ENCODE results near the gene MYRIP. TPM values are rescaled to one million over a fixed set of nuclear protein-coding genes. Genes with fewer than 3 reads are reported as not detected.

Gene MYRIP
- total RNA-seq, 1 experiment from 2014 or later = 0.44 TPM

DNA sequence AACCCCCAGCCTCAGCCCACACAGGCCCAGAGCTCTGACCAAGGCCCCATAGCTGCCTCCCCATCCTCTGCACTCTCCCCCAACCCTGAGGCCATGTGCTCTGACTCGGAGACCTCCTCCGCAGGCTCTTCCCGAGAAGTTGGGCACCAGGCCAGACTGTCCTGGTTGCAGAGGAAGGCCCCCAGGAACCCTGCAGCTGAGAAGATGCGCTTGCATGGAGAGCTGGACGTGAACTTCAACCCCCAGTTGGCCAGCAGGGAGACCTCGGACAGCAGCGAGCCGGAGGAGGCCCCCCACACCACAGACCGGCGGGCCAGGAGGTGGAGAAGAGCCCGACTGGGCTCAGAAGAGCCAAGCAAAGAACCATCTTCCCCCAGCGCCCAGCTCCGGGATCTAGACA is 380.6 kb downstream of the MYRIP start:
- Histone ChIP-seq H3K9me2 (ENCODE audit: insufficient read depth) (no peaks in the 10 kb centered on the region), H3K79me2 (ENCODE audit: insufficient read depth, low read length) (no peaks in the 10 kb centered on the region), H4K20me1 (ENCODE audit: insufficient read depth) (no peaks in the 10 kb centered on the region), H3K4me3 (replicated peaks in 1 of 2; ENCODE audit: low read depth in 1 of 2, low read length in 2 of 2) (no peak overlapping the region), H3K4me2 (ENCODE audit: low read length) (no peak overlapping the region), H2AFZ (ENCODE audit: low read depth, low read length, poor library complexity, severe bottlenecking) (no peak overlapping the region), H3K9me3 (ENCODE audit: control insufficient read depth in 1 of 2, insufficient read depth in 1 of 2, low read depth in 1 of 2, low read length in 2 of 2) (no peaks in the 10 kb centered on the region), H3K27ac (ENCODE audit: low read depth, low read length) (no peak overlapping the region), H3K36me3 (ENCODE audit: control insufficient read depth in 1 of 2, insufficient read depth in 2 of 2, low read length in 2 of 2) (no peaks in the 10 kb centered on the region), H3K9ac (ENCODE audit: low read length) (no peak overlapping the region), H3K27me3 (ENCODE audit: insufficient read depth, low read length) (no peaks in the 10 kb centered on the region), H3K4me1 (ENCODE audit: control insufficient read depth in 1 of 2, insufficient read depth in 2 of 2, low read length in 2 of 2) (peaks cover 0 to 5% of the 10 kb centered on the region in 2 experiments; a peak in 1 of 4 replicates)
- intact Hi-C loops (cut with micrococcal nuclease) = loop anchor here (10.0 kb wide), 2 partner anchors 245 to 355 kb away; no protein-coding TSS in a partner anchor
- RAD21 ChIA-PET (ENCODE audit: low non-redundant PET in 1 of 2, low total read pairs in 2 of 2, uncharacterized antibody in 2 of 2, unreplicated experiment in 2 of 2) = no interaction called here
- ATAC-seq = no peak
- DNase-seq (ENCODE audit: low read depth, low spot score) = no peak
- BruUV-seq (replicated peaks) = no TSS peak
- TF ChIP-seq ELF1 (IDR thresholded peaks at IDR 0.05; ENCODE audit: borderline replicate concordance, low read depth) = no peak
- no peak for TF ChIP-seq FOSL1 (IDR thresholded peaks at IDR 0.05; ENCODE audit: low read depth)
- TF ChIP-seq, protein P1, sequence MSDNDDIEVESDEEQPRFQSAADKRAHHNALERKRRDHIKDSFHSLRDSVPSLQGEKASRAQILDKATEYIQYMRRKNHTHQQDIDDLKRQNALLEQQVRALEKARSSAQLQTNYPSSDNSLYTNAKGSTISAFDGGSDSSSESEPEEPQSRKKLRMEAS (IDR thresholded peaks at IDR 0.05) = no peak
- TF ChIP-seq POLR2A (IDR thresholded peaks at IDR 0.05; ENCODE audit: borderline replicate concordance, extremely low read depth, insufficient read depth, insufficient read length) = no peak
- no peak for TF ChIP-seq TCF7L2 (IDR thresholded peaks at IDR 0.05; ENCODE audit: borderline replicate concordance, extremely low read depth, insufficient read depth, insufficient read length)
- TF ChIP-seq, protein P2, sequence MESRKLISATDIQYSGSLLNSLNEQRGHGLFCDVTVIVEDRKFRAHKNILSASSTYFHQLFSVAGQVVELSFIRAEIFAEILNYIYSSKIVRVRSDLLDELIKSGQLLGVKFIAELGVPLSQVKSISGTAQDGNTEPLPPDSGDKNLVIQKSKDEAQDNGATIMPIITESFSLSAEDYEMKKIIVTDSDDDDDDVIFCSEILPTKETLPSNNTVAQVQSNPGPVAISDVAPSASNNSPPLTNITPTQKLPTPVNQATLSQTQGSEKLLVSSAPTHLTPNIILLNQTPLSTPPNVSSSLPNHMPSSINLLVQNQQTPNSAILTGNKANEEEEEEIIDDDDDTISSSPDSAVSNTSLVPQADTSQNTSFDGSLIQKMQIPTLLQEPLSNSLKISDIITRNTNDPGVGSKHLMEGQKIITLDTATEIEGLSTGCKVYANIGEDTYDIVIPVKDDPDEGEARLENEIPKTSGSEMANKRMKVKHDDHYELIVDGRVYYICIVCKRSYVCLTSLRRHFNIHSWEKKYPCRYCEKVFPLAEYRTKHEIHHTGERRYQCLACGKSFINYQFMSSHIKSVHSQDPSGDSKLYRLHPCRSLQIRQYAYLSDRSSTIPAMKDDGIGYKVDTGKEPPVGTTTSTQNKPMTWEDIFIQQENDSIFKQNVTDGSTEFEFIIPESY (IDR thresholded peaks at IDR 0.05; ENCODE audit: extremely low read depth, insufficient replicate concordance, low read length) = no peak
- TF ChIP-seq CBX3 (IDR thresholded peaks at IDR 0.05; ENCODE audit: low read depth) = no peak
- TF ChIP-seq POLR2AphosphoS5 (IDR thresholded peaks at IDR 0.05; ENCODE audit: low read depth, low read length) = no peak
- TF ChIP-seq, protein P3, sequence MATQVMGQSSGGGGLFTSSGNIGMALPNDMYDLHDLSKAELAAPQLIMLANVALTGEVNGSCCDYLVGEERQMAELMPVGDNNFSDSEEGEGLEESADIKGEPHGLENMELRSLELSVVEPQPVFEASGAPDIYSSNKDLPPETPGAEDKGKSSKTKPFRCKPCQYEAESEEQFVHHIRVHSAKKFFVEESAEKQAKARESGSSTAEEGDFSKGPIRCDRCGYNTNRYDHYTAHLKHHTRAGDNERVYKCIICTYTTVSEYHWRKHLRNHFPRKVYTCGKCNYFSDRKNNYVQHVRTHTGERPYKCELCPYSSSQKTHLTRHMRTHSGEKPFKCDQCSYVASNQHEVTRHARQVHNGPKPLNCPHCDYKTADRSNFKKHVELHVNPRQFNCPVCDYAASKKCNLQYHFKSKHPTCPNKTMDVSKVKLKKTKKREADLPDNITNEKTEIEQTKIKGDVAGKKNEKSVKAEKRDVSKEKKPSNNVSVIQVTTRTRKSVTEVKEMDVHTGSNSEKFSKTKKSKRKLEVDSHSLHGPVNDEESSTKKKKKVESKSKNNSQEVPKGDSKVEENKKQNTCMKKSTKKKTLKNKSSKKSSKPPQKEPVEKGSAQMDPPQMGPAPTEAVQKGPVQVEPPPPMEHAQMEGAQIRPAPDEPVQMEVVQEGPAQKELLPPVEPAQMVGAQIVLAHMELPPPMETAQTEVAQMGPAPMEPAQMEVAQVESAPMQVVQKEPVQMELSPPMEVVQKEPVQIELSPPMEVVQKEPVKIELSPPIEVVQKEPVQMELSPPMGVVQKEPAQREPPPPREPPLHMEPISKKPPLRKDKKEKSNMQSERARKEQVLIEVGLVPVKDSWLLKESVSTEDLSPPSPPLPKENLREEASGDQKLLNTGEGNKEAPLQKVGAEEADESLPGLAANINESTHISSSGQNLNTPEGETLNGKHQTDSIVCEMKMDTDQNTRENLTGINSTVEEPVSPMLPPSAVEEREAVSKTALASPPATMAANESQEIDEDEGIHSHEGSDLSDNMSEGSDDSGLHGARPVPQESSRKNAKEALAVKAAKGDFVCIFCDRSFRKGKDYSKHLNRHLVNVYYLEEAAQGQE (IDR thresholded peaks at IDR 0.05; ENCODE audit: low read depth) = no peak
- no peak for TF ChIP-seq SP1 (IDR thresholded peaks at IDR 0.05; ENCODE audit: low read depth)
- POLR2A ChIA-PET = no interaction called here
- CTCF ChIA-PET = no interaction called here

Measured in HCT116 (cell line).